ENCODE measurements around the gene ARMH3. TPM values are rescaled to one million over a fixed set of nuclear protein-coding genes. Genes with fewer than 3 reads are reported as not detected.

Gene ARMH3
- total and polyA plus RNA-seq, 10 of the 15 experiments (the other 5 are each of a cell fraction or from before 2014, with no cell fraction given), result 13.0 to 33.0 (median 16.4) TPM

DNA sequence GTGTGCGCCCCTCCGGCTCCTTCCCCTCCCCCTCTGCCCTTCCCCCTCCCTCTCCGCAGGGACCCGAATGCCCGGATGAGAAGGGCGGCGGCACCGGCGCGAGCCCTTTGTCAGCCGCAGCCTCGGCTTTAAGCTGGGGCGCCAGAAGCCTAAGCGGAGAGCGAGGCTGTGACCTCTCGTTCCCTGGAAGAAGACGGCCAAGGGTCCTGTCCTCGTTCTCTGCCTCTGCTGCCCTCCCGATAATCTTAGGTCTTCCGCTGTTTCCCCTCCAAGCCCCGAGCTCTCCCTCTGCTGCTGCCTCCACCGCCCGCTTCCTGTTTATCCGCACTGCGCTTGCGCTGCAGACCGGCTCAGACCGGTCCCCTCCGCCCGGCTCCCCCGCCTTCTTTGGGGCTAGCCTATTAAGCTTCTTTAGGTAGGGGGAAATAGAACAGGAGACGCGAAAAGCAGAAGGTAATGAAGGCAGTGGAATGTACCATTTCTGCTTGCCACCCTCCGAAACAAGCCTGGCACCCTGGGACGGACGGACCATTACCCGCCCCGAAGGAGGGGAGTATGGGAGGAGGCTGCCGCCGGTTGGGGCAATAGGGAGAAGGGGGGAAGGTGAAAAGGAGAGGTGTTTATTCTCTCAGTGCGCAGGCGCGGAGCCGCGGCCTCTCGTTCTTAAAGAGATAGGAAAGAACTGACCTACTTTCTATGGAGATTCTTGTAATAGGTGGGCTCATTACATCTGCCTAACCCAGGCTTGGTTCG lies 237.7 kb downstream of the ARMH3 start, which contains the start of gene OGA:
OGA (minus strand) TSS at position 326 of the 753 bp plus-strand sequence. CDS start 422 bp downstream, outside the sequence.
- H3K4me2 ChIP-seq (ENCODE audit: control insufficient read depth, insufficient read depth), result peak within 1 kb of the TSS; percentile 95
- in situ Hi-C loops (cut with MboI) (no loop called here), intact Hi-C loops (cut with micrococcal nuclease; ENCODE audit: unreplicated experiment) (loop anchor here (1.0 kb wide), 1 partner anchor 12 kb away; no protein-coding TSS in a partner anchor)
- DNase-seq (ENCODE audit: low read depth, low spot score) (peak; percentile 100), FAIRE-seq (peak; percentile 93), ATAC-seq (peak; percentile 91)
- H2AFZ ChIP-seq (ENCODE audit: control insufficient read depth, low read depth, low read length), result peak within 1 kb of the TSS; percentile 81
- peaks cover 63% of the 10 kb centered on the region for H3K79me2 ChIP-seq (ENCODE audit: control insufficient read depth, insufficient read depth, low read length)
- ChIA-PET RAD21 (ENCODE audit: unreplicated experiment) (interaction anchor here (0.7 to 3.0 kb wide), 11 partner anchors 11 to 192 kb away, joined by 3 to 19 read pairs (median 4); partner anchors contain the start of gene KCNIP2), CTCF (interaction anchor here (0.6 to 4.0 kb wide), 10 partner anchors 15 to 255 kb away, joined by 3 to 31 read pairs (median 4); no protein-coding TSS in a partner anchor), POLR2A (interaction anchor here (0.5 to 2.6 kb wide), 22 partner anchors 10 to 869 kb away, joined by 3 to 33 read pairs (median 4); partner anchors contain the start of genes ARMH3, KCNIP2, NFKB2 and NOLC1), SMC1A (ENCODE audit: uncharacterized antibody, unreplicated experiment) (interaction anchor here (0.7 to 2.4 kb wide), 16 partner anchors 9 to 351 kb away, joined by 3 to 13 read pairs (median 4); partner anchors contain the start of genes ARMH3 and NPM3)
- H3K4me1 ChIP-seq (ENCODE audit: control insufficient read depth, insufficient read depth, low read length), result peaks cover 11% of the 10 kb centered on the region; the same call in 1 of the 2 replicates
- under 1% methylated on average over 31 of the region's 47 CpGs for WGBS (ENCODE audit: insufficient coverage, insufficient replicate concordance, low lambda C conversion rate, missing lambda C conversion rate)
- H3K27me3 ChIP-seq (replicated peaks in 1 of 2; ENCODE audit: control insufficient read depth in 2 of 2, insufficient read depth in 2 of 2, low read length in 1 of 2), result no peaks in the 10 kb centered on the region
- peak within 1 kb of the TSS; percentile 95 for H3K27ac ChIP-seq (ENCODE audit: control insufficient read depth, insufficient read depth)
- no peaks in the 10 kb centered on the region for H3K9me3 ChIP-seq (replicated peaks; ENCODE audit: control insufficient read depth, insufficient read depth, low read length)
- TSS peak; percentile 60 for BruUV-seq (replicated peaks)
- H3K36me3 ChIP-seq (ENCODE audit: control insufficient read depth in 2 of 2, insufficient read depth in 2 of 2, low read length in 1 of 2), result peaks cover 0 to 8% of the 10 kb centered on the region in 2 experiments; a peak in 1 of 4 replicates
- peak within 1 kb of the TSS; percentile 81 for H3K4me3 ChIP-seq
- H4K20me1 ChIP-seq (ENCODE audit: control insufficient read depth, insufficient read depth), result peaks cover 16% of the 10 kb centered on the region; the same call in 1 of the 2 replicates
- H3K9ac ChIP-seq (ENCODE audit: control insufficient read depth, insufficient read depth, low read length), result peak within 1 kb of the TSS; percentile 96
- TF ChIP-seq GATAD2B (conservative IDR thresholded peaks at IDR 0.05; ENCODE audit: low read depth) (0 out of 2 replicates have a peak, but pooled peaks have one; percentile 50), CBX3 (IDR thresholded peaks at IDR 0.05; ENCODE audit: borderline replicate concordance, low read depth) (no peak), SUZ12 (IDR thresholded peaks at IDR 0.05; ENCODE audit: unreplicated experiment) (no peak), JUND (IDR thresholded peaks at IDR 0.05; ENCODE audit: low read depth, low read length) (peak; percentile 100), ZNF207 (IDR thresholded peaks at IDR 0.05; ENCODE audit: borderline replicate concordance) (peak; percentile 99), POLR2AphosphoS2 (IDR thresholded peaks at IDR 0.05; ENCODE audit: low read depth, low read length) (peak; percentile 81), FOS (IDR thresholded peaks at IDR 0.05; ENCODE audit: borderline replicate concordance, extremely low read depth, insufficient read length) (no peak), CHD4 (IDR thresholded peaks at IDR 0.05) (no peak), RAD21 (IDR thresholded peaks at IDR 0.05; ENCODE audit: insufficient read depth, low read depth, low read length) (no peak), MTA3 (IDR thresholded peaks at IDR 0.05; ENCODE audit: borderline replicate concordance, low read length) (no peak), CREM (IDR thresholded peaks at IDR 0.05; ENCODE audit: low read depth) (peak; percentile 59; the same call in 1 of the 2 replicates), SREBF1 (IDR thresholded peaks at IDR 0.05; ENCODE audit: low read length) (peak; percentile 99), ATF7 (IDR thresholded peaks at IDR 0.05; ENCODE audit: low read depth) (peak; percentile 100)
- TF ChIP-seq, protein P1, sequence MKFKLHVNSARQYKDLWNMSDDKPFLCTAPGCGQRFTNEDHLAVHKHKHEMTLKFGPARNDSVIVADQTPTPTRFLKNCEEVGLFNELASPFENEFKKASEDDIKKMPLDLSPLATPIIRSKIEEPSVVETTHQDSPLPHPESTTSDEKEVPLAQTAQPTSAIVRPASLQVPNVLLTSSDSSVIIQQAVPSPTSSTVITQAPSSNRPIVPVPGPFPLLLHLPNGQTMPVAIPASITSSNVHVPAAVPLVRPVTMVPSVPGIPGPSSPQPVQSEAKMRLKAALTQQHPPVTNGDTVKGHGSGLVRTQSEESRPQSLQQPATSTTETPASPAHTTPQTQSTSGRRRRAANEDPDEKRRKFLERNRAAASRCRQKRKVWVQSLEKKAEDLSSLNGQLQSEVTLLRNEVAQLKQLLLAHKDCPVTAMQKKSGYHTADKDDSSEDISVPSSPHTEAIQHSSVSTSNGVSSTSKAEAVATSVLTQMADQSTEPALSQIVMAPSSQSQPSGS (IDR thresholded peaks at IDR 0.05; ENCODE audit: low read length), result no peak
- TF ChIP-seq, protein P2, sequence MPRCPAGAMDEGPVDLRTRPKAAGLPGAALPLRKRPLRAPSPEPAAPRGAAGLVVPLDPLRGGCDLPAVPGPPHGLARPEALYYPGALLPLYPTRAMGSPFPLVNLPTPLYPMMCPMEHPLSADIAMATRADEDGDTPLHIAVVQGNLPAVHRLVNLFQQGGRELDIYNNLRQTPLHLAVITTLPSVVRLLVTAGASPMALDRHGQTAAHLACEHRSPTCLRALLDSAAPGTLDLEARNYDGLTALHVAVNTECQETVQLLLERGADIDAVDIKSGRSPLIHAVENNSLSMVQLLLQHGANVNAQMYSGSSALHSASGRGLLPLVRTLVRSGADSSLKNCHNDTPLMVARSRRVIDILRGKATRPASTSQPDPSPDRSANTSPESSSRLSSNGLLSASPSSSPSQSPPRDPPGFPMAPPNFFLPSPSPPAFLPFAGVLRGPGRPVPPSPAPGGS (IDR thresholded peaks at IDR 0.05; ENCODE audit: borderline replicate concordance, insufficient read depth, low read depth, low read length, poor library complexity, severe bottlenecking), result no peak
- TF ChIP-seq, protein P3, sequence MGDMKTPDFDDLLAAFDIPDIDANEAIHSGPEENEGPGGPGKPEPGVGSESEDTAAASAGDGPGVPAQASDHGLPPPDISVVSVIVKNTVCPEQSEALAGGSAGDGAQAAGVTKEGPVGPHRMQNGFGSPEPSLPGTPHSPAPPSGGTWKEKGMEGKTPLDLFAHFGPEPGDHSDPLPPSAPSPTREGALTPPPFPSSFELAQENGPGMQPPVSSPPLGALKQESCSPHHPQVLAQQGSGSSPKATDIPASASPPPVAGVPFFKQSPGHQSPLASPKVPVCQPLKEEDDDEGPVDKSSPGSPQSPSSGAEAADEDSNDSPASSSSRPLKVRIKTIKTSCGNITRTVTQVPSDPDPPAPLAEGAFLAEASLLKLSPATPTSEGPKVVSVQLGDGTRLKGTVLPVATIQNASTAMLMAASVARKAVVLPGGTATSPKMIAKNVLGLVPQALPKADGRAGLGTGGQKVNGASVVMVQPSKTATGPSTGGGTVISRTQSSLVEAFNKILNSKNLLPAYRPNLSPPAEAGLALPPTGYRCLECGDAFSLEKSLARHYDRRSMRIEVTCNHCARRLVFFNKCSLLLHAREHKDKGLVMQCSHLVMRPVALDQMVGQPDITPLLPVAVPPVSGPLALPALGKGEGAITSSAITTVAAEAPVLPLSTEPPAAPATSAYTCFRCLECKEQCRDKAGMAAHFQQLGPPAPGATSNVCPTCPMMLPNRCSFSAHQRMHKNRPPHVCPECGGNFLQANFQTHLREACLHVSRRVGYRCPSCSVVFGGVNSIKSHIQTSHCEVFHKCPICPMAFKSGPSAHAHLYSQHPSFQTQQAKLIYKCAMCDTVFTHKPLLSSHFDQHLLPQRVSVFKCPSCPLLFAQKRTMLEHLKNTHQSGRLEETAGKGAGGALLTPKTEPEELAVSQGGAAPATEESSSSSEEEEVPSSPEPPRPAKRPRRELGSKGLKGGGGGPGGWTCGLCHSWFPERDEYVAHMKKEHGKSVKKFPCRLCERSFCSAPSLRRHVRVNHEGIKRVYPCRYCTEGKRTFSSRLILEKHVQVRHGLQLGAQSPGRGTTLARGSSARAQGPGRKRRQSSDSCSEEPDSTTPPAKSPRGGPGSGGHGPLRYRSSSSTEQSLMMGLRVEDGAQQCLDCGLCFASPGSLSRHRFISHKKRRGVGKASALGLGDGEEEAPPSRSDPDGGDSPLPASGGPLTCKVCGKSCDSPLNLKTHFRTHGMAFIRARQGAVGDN (IDR thresholded peaks at IDR 0.05), result peak; percentile 50; the same call in 1 of the 2 replicates
